Cardiac muscle cell (in vitro differentiated cells and primary cell): ENCODE measurements around the gene LRIT1. TPM values are rescaled to one million over a fixed set of nuclear protein-coding genes. Genes with fewer than 3 reads are reported as not detected.

Experiments
- DNase-seq, 2 donors: peaks; one replicate each; pipeline versions ENCODE4 v3.0.0 to v3.0.0-alpha.2; 2010 to 2017; ENCODE audit warnings: low read depth in 1 of 2, low spot score in 1 of 2
- H3K27ac ChIP-seq: fragments of 200-600 bp; sonication (generic); 2 replicates; pipeline ENCODE4 v1.5.1; 2016
- H3K27me3 ChIP-seq: fragments of 200-600 bp; sonication (generic); 2 replicates; pipeline ENCODE4 v1.6.0; 2016; ENCODE audit warnings: control low read depth
- H3K36me3 ChIP-seq: fragments of 200-600 bp; sonication (generic); 2 replicates; pipeline ENCODE4 v1.5.1; 2016; ENCODE audit warnings: control low read depth
- H3K4me1 ChIP-seq: fragments of 200-600 bp; sonication (generic); 2 replicates; pipeline ENCODE4 v1.8.1; 2017; ENCODE audit warnings: low read depth, mild to moderate bottlenecking, mixed run types
- H3K4me3 ChIP-seq: fragments of 200-600 bp; sonication (generic); 2 replicates; pipeline ENCODE4 v1.5.1; 2016; ENCODE audit warnings: mild to moderate bottlenecking
- H3K9me3 ChIP-seq: fragments of 200-600 bp; sonication (generic); 2 replicates; pipeline ENCODE4 v1.5.1; 2017; ENCODE audit warnings: low read depth, mild to moderate bottlenecking, control low read depth
- polyA plus RNA-seq: library from polyadenylated mRNA; unstranded; fragments of >200 nt; fragmentation: Nextera tagmentation; extraction: Ambion mirVana; gene quantifications from 2 replicates; pipeline ENCODE4 v1.2.1, GENCODE V29; 2016
- total RNA-seq: library from RNA; depleted of rRNA; stranded (reverse); fragments of >200 nt; gene quantifications from 2 replicates; pipeline ENCODE4 v1.2.3, GENCODE V29; 2016
- TF ChIP-seq, protein P1 (sequence below): IDR thresholded peaks from 2 replicates; pipeline ENCODE4 v1.5.1; 2012; ENCODE audit warnings: low read depth, mild to moderate bottlenecking, low read length

The LRIT1 gene
- total and polyA plus RNA-seq, 2 experiments from 2014 or later: not detected

DNA sequence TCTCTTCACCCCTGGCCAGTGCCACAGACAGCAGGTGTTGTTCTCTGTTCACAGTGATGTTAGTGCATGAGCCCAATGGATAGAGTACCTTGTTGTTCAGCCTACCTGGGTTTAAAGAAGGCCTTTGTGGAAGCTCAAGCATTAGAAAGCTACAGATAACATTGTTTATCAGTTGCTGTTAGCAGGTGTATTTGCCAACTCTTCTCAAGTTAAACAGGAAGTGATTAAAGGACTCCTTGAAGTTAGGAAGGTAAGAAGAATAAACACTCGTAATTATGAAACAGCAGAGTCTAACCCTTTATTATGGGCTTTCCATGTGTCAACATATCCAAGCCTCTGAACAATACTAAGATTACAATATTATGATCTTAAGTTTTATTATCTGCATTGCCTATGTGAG lies 29.4 kb upstream of the LRIT1 start:
- Histone ChIP-seq H3K27me3 (no peaks in the 10 kb centered on the region), H3K9me3 (no peaks in the 10 kb centered on the region), H3K36me3 (no peaks in the 10 kb centered on the region), H3K27ac (no peak overlapping the region), H3K4me3 (no peak overlapping the region), H3K4me1 (no peaks in the 10 kb centered on the region)
- no peak for DNase-seq
- TF ChIP-seq, protein P1, sequence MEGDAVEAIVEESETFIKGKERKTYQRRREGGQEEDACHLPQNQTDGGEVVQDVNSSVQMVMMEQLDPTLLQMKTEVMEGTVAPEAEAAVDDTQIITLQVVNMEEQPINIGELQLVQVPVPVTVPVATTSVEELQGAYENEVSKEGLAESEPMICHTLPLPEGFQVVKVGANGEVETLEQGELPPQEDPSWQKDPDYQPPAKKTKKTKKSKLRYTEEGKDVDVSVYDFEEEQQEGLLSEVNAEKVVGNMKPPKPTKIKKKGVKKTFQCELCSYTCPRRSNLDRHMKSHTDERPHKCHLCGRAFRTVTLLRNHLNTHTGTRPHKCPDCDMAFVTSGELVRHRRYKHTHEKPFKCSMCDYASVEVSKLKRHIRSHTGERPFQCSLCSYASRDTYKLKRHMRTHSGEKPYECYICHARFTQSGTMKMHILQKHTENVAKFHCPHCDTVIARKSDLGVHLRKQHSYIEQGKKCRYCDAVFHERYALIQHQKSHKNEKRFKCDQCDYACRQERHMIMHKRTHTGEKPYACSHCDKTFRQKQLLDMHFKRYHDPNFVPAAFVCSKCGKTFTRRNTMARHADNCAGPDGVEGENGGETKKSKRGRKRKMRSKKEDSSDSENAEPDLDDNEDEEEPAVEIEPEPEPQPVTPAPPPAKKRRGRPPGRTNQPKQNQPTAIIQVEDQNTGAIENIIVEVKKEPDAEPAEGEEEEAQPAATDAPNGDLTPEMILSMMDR: no peak

DNA sequence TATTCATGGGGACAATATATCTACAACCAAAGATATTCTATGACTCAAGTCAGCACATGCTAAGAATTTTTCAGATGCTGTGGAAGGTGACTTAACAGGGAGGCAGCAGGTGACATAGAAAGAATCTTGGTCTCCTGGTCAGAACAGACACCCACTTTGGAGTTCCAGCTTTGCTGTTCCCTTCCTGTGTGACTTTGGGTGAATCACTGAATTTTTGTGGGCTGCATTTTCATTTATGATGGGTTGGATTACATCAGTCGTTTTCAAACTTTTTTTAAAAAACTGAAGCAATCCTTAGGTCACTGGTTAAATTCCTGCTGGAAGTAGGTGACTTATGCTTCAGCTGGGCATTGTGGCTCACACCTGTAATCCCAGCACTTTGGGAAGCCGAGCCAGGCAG lies 28.4 kb upstream of the LRIT1 start:
- DNase-seq: peak in 1 of 2 donors; percentile 36
- Histone ChIP-seq H3K4me1 (no peaks in the 10 kb centered on the region), H3K9me3 (no peaks in the 10 kb centered on the region), H3K27me3 (no peaks in the 10 kb centered on the region), H3K36me3 (no peaks in the 10 kb centered on the region), H3K4me3 (no peak overlapping the region), H3K27ac (no peak overlapping the region)
- TF ChIP-seq, protein P1: no peak

DNA sequence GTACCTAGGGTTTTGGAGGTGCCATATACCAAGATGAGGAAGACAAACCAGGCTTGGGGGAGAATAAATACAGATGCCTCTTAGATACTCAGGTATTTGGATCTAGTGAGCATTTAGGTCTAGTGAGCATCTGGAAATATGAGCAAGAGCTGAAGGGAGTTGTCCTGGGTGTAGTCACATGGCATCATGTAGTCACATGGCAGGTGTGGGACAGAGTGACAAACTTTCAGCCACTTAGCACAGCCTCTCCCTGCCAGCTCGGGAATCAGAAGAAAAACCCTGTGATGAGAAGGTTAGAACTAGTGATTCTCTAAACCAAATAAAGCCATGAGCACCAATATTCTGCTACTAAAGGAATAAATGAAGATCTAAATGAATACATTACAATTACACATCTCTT lies 27.8 kb upstream of the LRIT1 start:
- H3K27ac ChIP-seq: no peak overlapping the region
- no peaks in the 10 kb centered on the region for H3K36me3 ChIP-seq
- H3K27me3 ChIP-seq: no peaks in the 10 kb centered on the region
- no peaks in the 10 kb centered on the region for H3K9me3 ChIP-seq
- no peak overlapping the region for H3K4me3 ChIP-seq
- no peak for DNase-seq
- H3K4me1 ChIP-seq: no peaks in the 10 kb centered on the region
- TF ChIP-seq, protein P1: no peak

DNA sequence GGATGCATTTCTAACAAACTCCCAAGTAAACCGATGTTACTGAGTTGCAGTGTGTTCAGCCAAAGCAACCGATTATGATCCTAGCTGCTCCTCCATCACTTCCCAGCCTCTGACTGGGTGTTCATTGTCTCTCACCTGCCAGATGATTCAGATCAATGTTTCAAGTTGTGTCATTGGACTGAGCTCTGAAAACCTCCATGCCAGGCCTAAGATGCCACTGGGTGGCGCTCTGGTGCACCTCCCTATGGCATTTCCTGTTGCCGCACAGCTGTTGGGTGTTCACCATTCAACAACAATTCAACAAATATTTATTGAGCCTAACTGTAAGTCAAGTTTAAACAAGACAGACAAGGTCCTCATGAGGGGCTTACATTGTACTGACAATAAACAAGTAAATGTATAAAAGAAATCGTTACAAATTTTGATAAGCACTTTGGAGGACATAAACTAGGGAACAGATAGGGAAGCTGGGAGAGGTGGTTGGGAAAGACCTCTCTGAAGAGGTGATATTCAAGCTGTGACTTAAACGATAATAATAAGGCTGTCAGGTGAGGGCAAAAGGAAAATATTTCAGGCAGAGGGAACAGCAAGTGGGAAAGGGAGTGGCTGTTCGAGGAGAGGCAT lies 26.3 kb upstream of the LRIT1 start:
- H3K9me3 ChIP-seq: no peaks in the 10 kb centered on the region
- H3K27ac ChIP-seq: no peak overlapping the region
- no peaks in the 10 kb centered on the region for H3K4me1 ChIP-seq
- H3K36me3 ChIP-seq: no peaks in the 10 kb centered on the region
- peak; percentile 12 to 51 for DNase-seq
- no peak overlapping the region for H3K4me3 ChIP-seq
- TF ChIP-seq, protein P1: peak; percentile 72
- H3K27me3 ChIP-seq: no peaks in the 10 kb centered on the region

DNA sequence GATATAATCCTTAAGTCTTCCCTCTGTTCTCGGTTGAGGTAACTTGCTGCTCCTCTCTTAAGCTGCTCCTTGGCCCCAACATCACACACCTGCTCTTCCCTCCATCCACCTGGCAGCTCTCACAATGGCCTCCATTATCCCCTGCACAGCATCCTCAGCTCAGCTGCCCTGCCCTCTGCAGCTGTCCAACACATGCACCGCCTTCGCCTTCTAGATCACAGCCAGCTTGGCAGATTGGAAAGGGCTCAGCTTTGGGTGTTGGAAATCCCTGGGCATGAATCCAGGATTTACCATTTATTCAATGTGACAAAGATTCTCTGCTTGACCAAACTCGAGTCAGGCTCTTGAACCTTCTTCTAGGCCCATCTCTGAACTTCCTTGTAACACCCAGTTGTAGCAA lies 24.1 kb upstream of the LRIT1 start:
- H3K4me1 ChIP-seq: no peaks in the 10 kb centered on the region
- H3K36me3 ChIP-seq: no peaks in the 10 kb centered on the region
- TF ChIP-seq, protein P1: no peak
- no peaks in the 10 kb centered on the region for H3K9me3 ChIP-seq
- H3K27me3 ChIP-seq: no peaks in the 10 kb centered on the region
- no peak overlapping the region for H3K27ac ChIP-seq
- no peak overlapping the region for H3K4me3 ChIP-seq
- DNase-seq: no peak
